Small intestine (tissue), 7 donors: ENCODE measurements around the gene DHX35. TPM values are rescaled to one million over a fixed set of nuclear protein-coding genes. Genes with fewer than 3 reads are reported as not detected.

Experiments used
- DNase-seq, 2 donors: peaks; one replicate each; pipeline versions ENCODE4 v3.0.0 to v3.0.0-alpha.2; 2013
- FAIRE-seq: peaks from 2 replicates; lab custom pipeline; 2012; peaks lifted over from hg19 to GRCh38; lab: Jason Lieb, UNC
- H3K27ac ChIP-seq, 3 donors: one replicate each; pipeline ENCODE4 v1.5.1; 2013; ENCODE audit warnings: low read length in 2 of 3, mild to moderate bottlenecking in 2 of 3, control low read depth in 1 of 3, inconsistent platforms in 1 of 3, low read depth in 1 of 3, moderate library complexity in 1 of 3
- H3K27me3 ChIP-seq, 3 donors: one replicate each; pipeline ENCODE4 v1.6.1; 2013; ENCODE audit warnings: low read length in 3 of 3, inconsistent platforms in 1 of 3; ENCODE audit not compliant: control insufficient read depth in 3 of 3, insufficient read depth in 3 of 3
- H3K36me3 ChIP-seq, 3 donors: one replicate each; pipeline ENCODE4 v1.6.1; 2013; ENCODE audit warnings: low read length in 3 of 3, inconsistent platforms in 1 of 3, low read depth in 1 of 3, mild to moderate bottlenecking in 1 of 3, moderate library complexity in 1 of 3; ENCODE audit not compliant: control insufficient read depth in 3 of 3, insufficient read depth in 2 of 3
- H3K4me1 ChIP-seq, 3 donors: one replicate each; pipeline ENCODE4 v1.6.1; 2013; ENCODE audit warnings: low read length in 2 of 3, inconsistent platforms in 1 of 3, low read depth in 1 of 3, mild to moderate bottlenecking in 1 of 3, moderate library complexity in 1 of 3; ENCODE audit not compliant: control insufficient read depth in 3 of 3, insufficient read depth in 2 of 3
- H3K4me3 ChIP-seq, 3 donors: one replicate each; pipeline ENCODE4 v1.5.1; 2013; ENCODE audit warnings: low read length in 3 of 3, control low read depth in 1 of 3, inconsistent platforms in 1 of 3, low read depth in 1 of 3, mild to moderate bottlenecking in 1 of 3, moderate library complexity in 1 of 3
- H3K9me3 ChIP-seq, 2 donors: one replicate each; pipeline ENCODE4 v1.6.1; 2013; ENCODE audit warnings: low read depth in 1 of 2, low read length in 1 of 2; ENCODE audit not compliant: control insufficient read depth in 2 of 2, insufficient read depth in 1 of 2
- WGBS, 3 donors: extraction: QIAGEN DNeasy Blood & Tissue Kit; methylation state at CpG; one replicate each; pipeline ENCODE4 v1.1.7; 2013; 5-methylcytosine and 5-hydroxymethylcytosine counted together
- polyA plus RNA-seq, 4 donors: library from polyadenylated mRNA; stranded (reverse) in 3 of 4; unstranded in 1 of 4; fragments of 200-250 nt in 3 of 4; fragments of 120-200 nt in 1 of 4; gene quantifications; one replicate each; pipeline versions ENCODE4 v1.2.1 to v1.2.3, GENCODE V29; 2013
- donor health status: healthy with polysubstance abuse.
- donor health status: control.
- donor health status: control.
- donor health status: Bipolar disorder and iron deficiency.
- donor health status: healthy.

DHX35 gene
- polyA plus RNA-seq, 4 donors: 6.5 to 10.8 (median 8.5) TPM

- H3K4me1 ChIP-seq: no peaks in the 10 kb centered on the region
- no peak for DNase-seq
- H3K36me3 ChIP-seq: peaks cover 10 to 45% (median 14%) of the 10 kb centered on the region in 3 donors
- H3K27me3 ChIP-seq: no peaks in the 10 kb centered on the region
- WGBS, 3 donors: 94 to 97% (median 95%) methylated on average over 7 of the region's 7 CpGs
- H3K27ac ChIP-seq: no peak overlapping the region
- no peak overlapping the region for H3K4me3 ChIP-seq
- no peak for FAIRE-seq
- H3K9me3 ChIP-seq: no peaks in the 10 kb centered on the region
Observed at GRCh38 chr20:39041067-39041466, 78.9 kb downstream of the DHX35 start.

GRCh38 chr20:39042279-39043150 lies 80.4 kb downstream of the DHX35 start:
- Histone ChIP-seq H3K4me3 (no peak overlapping the region), H3K4me1 (no peaks in the 10 kb centered on the region), H3K9me3 (no peaks in the 10 kb centered on the region), H3K36me3 (peaks cover 10 to 38% (median 11%) of the 10 kb centered on the region in 3 donors), H3K27me3 (no peaks in the 10 kb centered on the region), H3K27ac (no peak overlapping the region)
- FAIRE-seq (no peak), DNase-seq (no peak)
- WGBS, 3 donors: 89 to 91% (median 89%) methylated on average over 15 of the region's 15 CpGs

GRCh38 chr20:39044501-39044900 lies 82.4 kb downstream of the DHX35 start:
- DNase-seq (no peak), FAIRE-seq (no peak)
- no peaks in the 10 kb centered on the region for H3K4me1 ChIP-seq
- H3K9me3 ChIP-seq: no peaks in the 10 kb centered on the region
- no peak overlapping the region for H3K27ac ChIP-seq
- H3K36me3 ChIP-seq: peaks cover 6 to 23% (median 8%) of the 10 kb centered on the region in 3 donors
- 97 to 98% (median 98%) methylated on average over 6 of the region's 6 CpGs for WGBS, 3 donors
- no peaks in the 10 kb centered on the region for H3K27me3 ChIP-seq
- no peak overlapping the region for H3K4me3 ChIP-seq

GRCh38 chr20:39045676-39046075 lies 83.5 kb downstream of the DHX35 start:
- Histone ChIP-seq H3K4me1 (no peaks in the 10 kb centered on the region), H3K9me3 (no peaks in the 10 kb centered on the region), H3K36me3 (peaks cover 0 to 15% (median 4%) of the 10 kb centered on the region in 3 donors), H3K27ac (no peak overlapping the region), H3K27me3 (no peaks in the 10 kb centered on the region), H3K4me3 (no peak overlapping the region)
- no peak for DNase-seq
- 82 to 87% (median 87%) methylated on average over 8 of the region's 8 CpGs for WGBS, 3 donors
- no peak for FAIRE-seq

GRCh38 chr20:39047417-39047985 lies 85.4 kb downstream of the DHX35 start:
- no peaks in the 10 kb centered on the region for H3K4me1 ChIP-seq
- no peak overlapping the region for H3K4me3 ChIP-seq
- no peaks in the 10 kb centered on the region for H3K9me3 ChIP-seq
- FAIRE-seq: no peak
- no peak overlapping the region for H3K27ac ChIP-seq
- peaks cover 0 to 5% (median 0%) of the 10 kb centered on the region in 3 donors for H3K27me3 ChIP-seq
- WGBS, 3 donors: 54 to 66% (median 58%) methylated on average over 10 of the region's 10 CpGs
- H3K36me3 ChIP-seq: peaks cover 0 to 7% (median 4%) of the 10 kb centered on the region in 3 donors
- no peak for DNase-seq

- Histone ChIP-seq H3K9me3 (no peaks in the 10 kb centered on the region), H3K4me1 (no peaks in the 10 kb centered on the region), H3K27ac (no peak overlapping the region), H3K36me3 (peaks cover 0 to under 1% (median 0%) of the 10 kb centered on the region in 3 donors), H3K4me3 (no peak overlapping the region), H3K27me3 (peaks cover 0 to 5% (median 0%) of the 10 kb centered on the region in 3 donors)
- FAIRE-seq: no peak
- WGBS, 3 donors: 20 to 31% (median 24%) methylated on average over 4 of the region's 4 CpGs
- DNase-seq: peak; percentile 79 to 82
Observed at GRCh38 chr20:39048000-39048696, 86.0 kb downstream of the DHX35 start.

GRCh38 chr20:39049148-39049547 lies 87.0 kb downstream of the DHX35 start:
- no peak for DNase-seq
- FAIRE-seq: no peak
- no peak overlapping the region for H3K27ac ChIP-seq

More at GRCh38 chr20:39049148-39049547, 87.0 kb downstream of the DHX35 start:
- Histone ChIP-seq H3K4me3 (no peak overlapping the region), H3K27me3 (peaks cover 0 to 5% (median 0%) of the 10 kb centered on the region in 3 donors), H3K4me1 (no peaks in the 10 kb centered on the region), H3K9me3 (no peaks in the 10 kb centered on the region), H3K36me3 (no peaks in the 10 kb centered on the region)
- WGBS, 3 donors: 73 to 93% (median 90%) methylated on average over 2 of the region's 2 CpGs
